ENCODE data around the gene SEMA3B.
"Not testable (repeated sequence)": the region's sequence is repeated elsewhere in the genome, so short reads cannot be mapped to it uniquely, and the experiment has no call there.

The SEMA3B gene

GRCh38 chr3:50269460-50269859, 513 bp downstream of the SEMA3B start:
- H3K4me1 ChIP-seq (ENCODE audit: insufficient read depth, low read length) = peaks cover 55% of the 10 kb centered on the region
- H3K36me3 ChIP-seq (ENCODE audit: insufficient read depth, low read length) = peaks cover 7% of the 10 kb centered on the region
- H3K9ac ChIP-seq (ENCODE audit: low read length) = peak overlapping the region; percentile 66
- H3K4me3 ChIP-seq (ENCODE audit: low read depth in 1 of 2, low read length in 2 of 2) = peak overlapping the region; percentile 12 to 79
- H3K27ac ChIP-seq (ENCODE audit: low read depth, low read length) = peak overlapping the region; percentile 77
- no peaks in the 10 kb centered on the region for H3K9me3 ChIP-seq (ENCODE audit: low read length)
- peaks cover 0 to under 1% of the 10 kb centered on the region in 2 donors for H3K27me3 ChIP-seq (ENCODE audit: control insufficient read depth in 1 of 2, insufficient read depth in 2 of 2, low read length in 2 of 2)

- Histone ChIP-seq H3K27ac (ENCODE audit: low read depth, low read length) (peak overlapping the region; percentile 77), H3K4me1 (ENCODE audit: insufficient read depth, low read length) (peaks cover 51% of the 10 kb centered on the region), H3K9me3 (ENCODE audit: low read length) (no peaks in the 10 kb centered on the region), H3K4me3 (ENCODE audit: low read depth in 1 of 2, low read length in 2 of 2) (peak overlapping the region in 1 of 2 donors; percentile 79), H3K27me3 (ENCODE audit: control insufficient read depth in 1 of 2, insufficient read depth in 2 of 2, low read length in 2 of 2) (peaks cover 0 to 6% of the 10 kb centered on the region in 2 donors), H3K9ac (ENCODE audit: low read length) (no peak overlapping the region), H3K36me3 (ENCODE audit: insufficient read depth, low read length) (peaks cover 7% of the 10 kb centered on the region)
Observed at GRCh38 chr3:50269977-50270413, 1.0 kb downstream of the SEMA3B start.

DNA sequence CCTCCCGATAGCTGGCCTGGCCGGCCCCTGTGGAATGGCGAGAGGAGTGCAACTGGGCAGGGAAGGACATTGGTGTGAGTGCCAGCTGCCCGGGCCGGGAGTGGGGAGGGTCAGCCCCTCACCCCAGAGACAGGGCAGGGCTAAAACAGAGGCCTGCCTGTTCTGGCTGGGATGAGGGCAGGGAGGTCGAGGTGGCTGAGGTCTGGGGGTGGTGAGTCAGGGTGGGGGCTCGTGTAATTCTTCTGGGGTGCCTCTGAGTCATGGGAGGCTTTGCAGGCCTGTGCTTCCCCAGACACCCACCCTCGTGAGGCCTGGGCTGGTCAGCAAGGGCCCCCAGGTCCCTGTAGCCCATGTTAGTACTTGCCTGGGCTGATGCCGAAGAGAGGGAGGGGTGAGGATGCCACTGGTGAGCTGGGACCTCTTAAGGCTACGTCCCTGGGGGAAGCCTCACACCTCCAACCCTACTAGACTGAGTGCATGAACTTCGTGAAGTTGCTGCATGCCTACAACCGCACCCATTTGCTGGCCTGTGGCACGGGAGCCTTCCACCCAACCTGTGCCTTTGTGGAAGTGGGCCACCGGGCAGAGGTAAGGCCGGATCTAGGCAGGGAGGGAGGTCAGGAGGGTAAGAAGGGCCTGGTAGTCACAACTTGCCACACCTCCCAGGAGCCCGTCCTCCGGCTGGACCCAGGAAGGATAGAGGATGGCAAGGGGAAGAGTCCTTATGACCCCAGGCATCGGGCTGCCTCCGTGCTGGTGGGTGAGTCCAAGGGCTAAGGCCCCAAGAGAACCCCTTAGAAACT, 1.7 kb downstream of the SEMA3B start:
- Histone ChIP-seq H3K36me3 (ENCODE audit: insufficient read depth, low read length) (peaks cover 7% of the 10 kb centered on the region), H3K27ac (ENCODE audit: low read depth, low read length) (peak overlapping the region; percentile 77), H3K9me3 (ENCODE audit: low read length) (no peaks in the 10 kb centered on the region), H3K9ac (ENCODE audit: low read length) (no peak overlapping the region), H3K27me3 (ENCODE audit: control insufficient read depth in 1 of 2, insufficient read depth in 2 of 2, low read length in 2 of 2) (peaks cover 0 to 11% of the 10 kb centered on the region in 2 donors), H3K4me3 (ENCODE audit: low read depth in 1 of 2, low read length in 2 of 2) (peak overlapping the region in 1 of 2 donors; percentile 79), H3K4me1 (ENCODE audit: insufficient read depth, low read length) (peaks cover 44% of the 10 kb centered on the region)

GRCh38 chr3:50271314-50271936, 2.5 kb downstream of the SEMA3B start:
- Histone ChIP-seq H3K4me3 (ENCODE audit: low read depth in 1 of 2, low read length in 2 of 2) (no peak overlapping the region), H3K9me3 (ENCODE audit: low read length) (no peaks in the 10 kb centered on the region), H3K9ac (ENCODE audit: low read length) (no peak overlapping the region), H3K27ac (ENCODE audit: low read depth, low read length) (peak overlapping the region; percentile 17), H3K27me3 (ENCODE audit: control insufficient read depth in 1 of 2, insufficient read depth in 2 of 2, low read length in 2 of 2) (peaks cover 0 to 11% of the 10 kb centered on the region in 2 donors), H3K4me1 (ENCODE audit: insufficient read depth, low read length) (peaks cover 36% of the 10 kb centered on the region), H3K36me3 (ENCODE audit: insufficient read depth, low read length) (peaks cover 7% of the 10 kb centered on the region)

DNA sequence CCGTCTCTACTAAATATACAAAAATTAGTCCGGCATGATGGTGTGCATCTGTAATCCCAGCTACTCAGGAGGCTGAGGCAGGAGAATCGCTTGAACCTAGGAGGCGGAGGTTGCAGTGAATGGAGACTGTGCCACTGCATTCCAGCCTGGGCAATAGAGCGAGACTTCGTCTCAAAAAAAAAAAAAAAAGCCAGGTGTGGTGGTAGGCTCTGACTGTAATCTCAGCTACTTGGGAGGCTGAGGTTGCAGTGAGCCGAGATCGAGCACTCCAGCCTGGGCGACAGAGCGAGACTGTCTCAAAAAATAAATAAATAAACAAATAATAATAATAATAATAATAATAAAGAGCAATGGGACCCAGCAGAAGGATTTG, 3.6 kb downstream of the SEMA3B start:
- Histone ChIP-seq H3K27me3 (ENCODE audit: control insufficient read depth in 1 of 2, insufficient read depth in 2 of 2, low read length in 2 of 2) (peaks cover 0 to 11% of the 10 kb centered on the region in 2 donors), H3K4me1 (ENCODE audit: insufficient read depth, low read length) (peaks cover 32% of the 10 kb centered on the region)
- not testable (repeated sequence) for H3K36me3 ChIP-seq (ENCODE audit: insufficient read depth, low read length); H3K9me3 ChIP-seq (ENCODE audit: low read length); H3K4me3 ChIP-seq (ENCODE audit: low read depth in 1 of 2, low read length in 2 of 2); H3K9ac ChIP-seq (ENCODE audit: low read length); H3K27ac ChIP-seq (ENCODE audit: low read depth, low read length)

- Histone ChIP-seq H3K36me3 (ENCODE audit: insufficient read depth, low read length) (peaks cover 7% of the 10 kb centered on the region), H3K27me3 (ENCODE audit: control insufficient read depth in 1 of 2, insufficient read depth in 2 of 2, low read length in 2 of 2) (peaks cover 0 to 11% of the 10 kb centered on the region in 2 donors), H3K9ac (ENCODE audit: low read length) (no peak overlapping the region), H3K4me1 (ENCODE audit: insufficient read depth, low read length) (peaks cover 27% of the 10 kb centered on the region), H3K9me3 (ENCODE audit: low read length) (no peaks in the 10 kb centered on the region), H3K27ac (ENCODE audit: low read depth, low read length) (no peak overlapping the region), H3K4me3 (ENCODE audit: low read depth in 1 of 2, low read length in 2 of 2) (peak overlapping the region; percentile 45 to 55)
Observed at GRCh38 chr3:50272911-50273688, 4.2 kb downstream of the SEMA3B start.

GRCh38 chr3:50273689-50274065, 4.7 kb downstream of the SEMA3B start:
- H3K9me3 ChIP-seq (ENCODE audit: low read length) = no peaks in the 10 kb centered on the region
- peak overlapping the region in 1 of 2 donors; percentile 55 for H3K4me3 ChIP-seq (ENCODE audit: low read depth in 1 of 2, low read length in 2 of 2)
- H3K27me3 ChIP-seq (ENCODE audit: control insufficient read depth in 1 of 2, insufficient read depth in 2 of 2, low read length in 2 of 2) = peaks cover 0 to 11% of the 10 kb centered on the region in 2 donors
- H3K36me3 ChIP-seq (ENCODE audit: insufficient read depth, low read length) = peaks cover 7% of the 10 kb centered on the region
- no peak overlapping the region for H3K27ac ChIP-seq (ENCODE audit: low read depth, low read length)
- H3K9ac ChIP-seq (ENCODE audit: low read length) = no peak overlapping the region
- H3K4me1 ChIP-seq (ENCODE audit: insufficient read depth, low read length) = peaks cover 21% of the 10 kb centered on the region

GRCh38 chr3:50274371-50275104, 5.6 kb downstream of the SEMA3B start:
- Histone ChIP-seq H3K36me3 (ENCODE audit: insufficient read depth, low read length) (peaks cover 7% of the 10 kb centered on the region), H3K27me3 (ENCODE audit: control insufficient read depth in 1 of 2, insufficient read depth in 2 of 2, low read length in 2 of 2) (peaks cover 0 to 11% of the 10 kb centered on the region in 2 donors), H3K4me3 (ENCODE audit: low read depth in 1 of 2, low read length in 2 of 2) (no peak overlapping the region), H3K4me1 (ENCODE audit: insufficient read depth, low read length) (peaks cover 16% of the 10 kb centered on the region), H3K9me3 (ENCODE audit: low read length) (no peaks in the 10 kb centered on the region), H3K27ac (ENCODE audit: low read depth, low read length) (no peak overlapping the region), H3K9ac (ENCODE audit: low read length) (no peak overlapping the region)

GRCh38 chr3:50275141-50275995, 6.4 kb downstream of the SEMA3B start:
- no peak overlapping the region for H3K4me3 ChIP-seq (ENCODE audit: low read depth in 1 of 2, low read length in 2 of 2)
- no peaks in the 10 kb centered on the region for H3K9me3 ChIP-seq (ENCODE audit: low read length)
- H3K36me3 ChIP-seq (ENCODE audit: insufficient read depth, low read length) = peaks cover 7% of the 10 kb centered on the region
- peaks cover 0 to 11% of the 10 kb centered on the region in 2 donors for H3K27me3 ChIP-seq (ENCODE audit: control insufficient read depth in 1 of 2, insufficient read depth in 2 of 2, low read length in 2 of 2)
- peaks cover 9% of the 10 kb centered on the region for H3K4me1 ChIP-seq (ENCODE audit: insufficient read depth, low read length)
- no peak overlapping the region for H3K27ac ChIP-seq (ENCODE audit: low read depth, low read length)
- no peak overlapping the region for H3K9ac ChIP-seq (ENCODE audit: low read length)

- Histone ChIP-seq H3K36me3 (ENCODE audit: insufficient read depth, low read length) (peaks cover 4% of the 10 kb centered on the region), H3K27me3 (ENCODE audit: control insufficient read depth in 1 of 2, insufficient read depth in 2 of 2, low read length in 2 of 2) (peaks cover 0 to 11% of the 10 kb centered on the region in 2 donors), H3K4me1 (ENCODE audit: insufficient read depth, low read length) (peaks cover 9% of the 10 kb centered on the region), H3K27ac (ENCODE audit: low read depth, low read length) (no peak overlapping the region), H3K9me3 (ENCODE audit: low read length) (no peaks in the 10 kb centered on the region), H3K9ac (ENCODE audit: low read length) (no peak overlapping the region), H3K4me3 (ENCODE audit: low read depth in 1 of 2, low read length in 2 of 2) (no peak overlapping the region)
Observed at GRCh38 chr3:50275996-50276761, 7.2 kb downstream of the SEMA3B start.

All from muscle layer of colon (tissue), 2 donors.